Muscle of arm (tissue), 12 donors: ENCODE results near the gene IFNB1. TPM values are rescaled to one million over a fixed set of nuclear protein-coding genes. Genes with fewer than 3 reads are reported as not detected.

Experiments
- DNase-seq: peaks from one replicate; pipeline ENCODE4 v3.0.0-alpha.2; 2013
- polyA plus RNA-seq, 12 donors: library from polyadenylated mRNA; unstranded; fragments of 120-200 nt; gene quantifications; one replicate each; pipeline ENCODE4 v1.2.1, GENCODE V29; 2013; ENCODE audit not compliant: insufficient read length in 12 of 12

IFNB1 gene
- polyA plus RNA-seq, 12 donors: not detected

DNA sequence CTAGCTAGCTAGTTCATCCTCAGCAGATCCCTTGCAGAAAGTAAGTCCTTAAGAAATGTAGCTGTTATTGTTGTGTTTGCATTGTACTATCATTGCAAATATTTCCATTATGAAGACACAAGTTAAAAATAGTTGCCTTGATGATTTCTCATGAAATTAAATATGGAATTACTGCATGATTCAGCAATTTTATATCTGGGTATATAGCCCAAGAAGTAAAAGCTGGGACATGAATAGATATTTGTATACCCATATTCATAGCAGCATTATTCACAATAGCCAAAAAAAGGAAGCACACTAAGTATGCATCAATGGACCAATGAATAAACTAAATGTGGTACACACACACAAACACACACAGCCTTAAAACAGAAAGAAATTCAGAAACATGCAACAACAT is 6.8 kb downstream of the IFNB1 start:
- DNase-seq: no peak

DNA sequence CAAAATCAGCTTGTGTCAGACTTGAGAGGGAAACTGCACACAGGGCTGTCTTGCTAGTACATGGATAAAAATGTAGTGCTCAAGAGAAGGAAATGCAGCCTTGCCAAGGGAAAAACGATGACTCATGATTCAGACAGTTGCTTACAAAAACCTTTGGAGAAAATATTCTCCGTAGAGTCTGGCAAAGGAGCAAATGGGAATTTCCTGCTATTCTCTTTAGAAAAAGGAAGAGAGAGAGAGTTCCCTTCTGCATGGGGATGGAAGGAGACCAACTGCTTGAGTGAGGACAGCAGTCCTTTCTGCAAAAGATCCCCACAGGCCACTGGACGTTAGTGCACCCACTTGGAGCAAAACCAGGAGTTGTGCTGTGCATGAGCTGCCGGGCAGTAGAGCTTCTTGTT is 7.6 kb downstream of the IFNB1 start:
- DNase-seq: peak; percentile 87

DNA sequence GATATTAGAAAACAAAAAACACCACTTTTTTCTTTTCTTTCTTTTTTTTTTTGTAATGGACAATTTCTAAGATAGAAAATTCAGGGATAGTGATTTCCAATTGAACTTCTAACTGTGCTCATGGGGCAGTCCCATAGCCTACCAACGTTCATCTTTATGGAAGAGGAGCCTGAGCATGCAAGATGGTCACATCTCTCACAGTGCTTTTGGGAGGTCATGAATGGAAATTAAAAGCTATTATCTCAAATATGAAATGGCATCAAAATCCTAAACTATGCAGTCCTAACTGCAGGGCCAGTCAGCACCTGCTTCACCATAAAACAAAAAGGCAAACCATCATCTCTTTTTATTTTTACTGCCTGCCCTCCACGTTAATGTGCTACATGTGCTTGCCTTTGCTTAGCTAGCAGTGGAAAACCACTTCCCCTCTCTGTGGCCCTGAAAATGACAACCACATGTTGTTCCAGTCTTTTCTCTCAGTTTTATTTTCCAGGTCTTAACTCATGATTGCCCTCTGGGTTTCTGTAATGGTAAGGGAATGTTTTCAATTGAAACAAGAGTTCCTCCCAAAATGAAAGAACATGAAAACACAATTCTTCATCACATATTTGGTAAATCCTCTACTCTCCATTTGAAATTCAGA is 16.7 kb downstream of the IFNB1 start:
- DNase-seq: peak; percentile 44

DNA sequence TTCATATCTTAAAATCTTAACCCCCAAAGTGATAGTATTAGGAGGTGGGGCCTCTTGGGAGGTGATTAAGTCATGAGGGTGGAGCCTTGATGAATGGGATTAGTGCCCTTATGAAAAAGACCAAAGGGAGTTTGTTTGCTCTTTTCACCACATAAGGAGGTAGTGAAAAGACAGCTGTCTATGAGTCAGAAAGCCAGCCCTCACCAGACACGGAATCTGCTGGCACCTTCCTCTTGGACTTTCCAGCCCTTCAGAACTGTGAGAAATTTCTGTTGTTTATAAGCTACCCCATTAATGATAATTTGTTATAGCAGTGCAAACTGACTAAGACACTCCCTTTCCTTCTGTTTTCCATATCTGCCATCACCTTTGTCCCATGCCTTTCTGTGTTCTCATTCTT is 20.8 kb downstream of the IFNB1 start:
- no peak for DNase-seq

DNA sequence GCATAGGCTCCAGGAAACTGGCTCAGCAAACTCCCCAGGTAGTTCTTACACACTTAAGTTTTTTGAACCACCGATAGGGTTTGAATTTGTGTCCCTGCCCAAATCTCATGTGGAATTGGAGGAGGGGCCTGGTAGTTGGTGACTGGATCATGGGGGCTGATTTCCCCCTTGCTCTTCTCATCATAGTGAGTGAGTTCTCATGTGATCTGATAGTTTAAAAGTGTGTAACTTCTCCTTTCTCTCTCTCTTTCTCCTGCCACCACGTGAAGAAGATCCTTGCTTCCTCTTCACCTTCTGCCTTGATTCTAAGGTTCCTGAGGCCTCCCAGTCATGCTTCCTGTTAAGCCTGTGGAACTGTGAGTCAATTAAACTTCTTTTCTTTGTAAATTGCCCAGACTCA is 23.9 kb downstream of the IFNB1 start:
- no peak for DNase-seq

DNA sequence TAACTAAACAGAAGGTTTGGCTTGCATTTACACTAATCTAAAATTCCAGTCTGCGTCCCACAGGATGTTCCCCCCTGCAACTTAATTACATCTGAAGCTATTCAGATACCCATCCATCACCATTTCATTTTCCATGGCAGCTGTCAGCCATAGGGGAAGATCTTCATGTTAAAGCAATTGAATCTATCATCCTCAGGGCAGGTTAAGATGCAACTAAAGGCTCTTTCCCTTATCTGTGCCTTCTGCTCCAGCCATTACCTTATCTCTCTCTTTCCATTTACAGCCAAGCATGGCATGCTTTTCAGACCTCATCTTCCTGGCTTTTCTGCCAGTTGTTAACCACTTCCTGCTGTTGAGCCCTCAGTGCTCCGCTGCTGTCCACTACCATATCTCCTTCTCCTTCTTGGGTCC is 30.5 kb downstream of the IFNB1 start:
- no peak for DNase-seq

DNA sequence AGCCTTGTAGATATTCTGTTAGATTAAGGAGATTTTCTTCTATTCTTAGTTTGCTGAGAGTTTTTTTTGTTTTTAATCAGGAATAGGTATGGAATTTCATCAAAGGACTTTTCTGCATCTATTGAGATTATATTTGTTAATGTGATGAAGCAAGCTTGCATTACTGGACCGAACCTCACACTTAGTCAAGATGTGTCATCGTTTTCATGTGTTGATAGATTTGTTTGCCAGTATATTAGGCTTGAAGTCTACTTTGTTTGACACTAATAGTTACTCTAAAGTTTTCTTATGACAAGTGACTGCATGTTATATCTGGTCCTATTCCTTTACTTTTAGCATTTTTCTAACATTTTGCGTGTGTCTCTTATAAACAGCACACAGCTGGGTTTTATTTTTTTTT is 33.9 kb downstream of the IFNB1 start:
- DNase-seq: no peak

DNA sequence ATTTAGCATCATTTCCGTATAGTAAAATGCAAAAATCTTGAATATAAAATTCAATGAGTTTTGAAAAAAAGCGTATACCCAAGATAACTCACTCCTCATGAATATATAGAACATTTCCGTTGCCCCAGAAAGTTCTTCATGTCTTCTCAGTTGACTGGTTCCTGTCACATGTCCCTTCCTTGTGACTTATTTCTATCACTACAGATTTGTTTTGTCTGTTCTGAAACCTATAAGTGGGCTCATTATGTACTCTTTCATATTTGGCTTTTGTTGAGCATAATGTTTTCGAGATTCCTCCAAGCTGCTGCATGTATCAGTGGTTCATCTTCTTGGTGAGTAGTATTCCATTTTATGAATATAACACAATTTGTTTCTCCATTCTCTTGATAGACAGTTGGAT is 35.3 kb downstream of the IFNB1 start:
- DNase-seq: no peak

DNA sequence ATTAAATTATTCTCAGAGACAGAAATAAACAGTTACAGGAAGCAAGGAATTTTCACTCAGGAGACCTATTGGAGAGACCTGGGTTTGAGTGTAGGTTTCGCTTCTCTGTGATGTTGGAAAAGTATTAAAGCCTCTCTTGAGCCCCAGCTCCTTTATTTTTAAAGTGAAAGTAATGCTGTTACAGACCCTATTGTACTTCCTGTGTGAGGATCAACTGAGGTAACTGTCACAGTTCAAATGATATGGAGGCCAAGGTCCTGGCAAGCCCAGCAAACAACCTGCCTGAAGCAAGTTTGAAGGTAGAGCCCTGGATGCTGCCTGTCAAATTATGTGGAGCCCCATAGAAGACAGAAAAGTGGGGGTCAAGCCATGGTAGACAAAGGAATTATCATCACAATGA is 38.4 kb downstream of the IFNB1 start:
- DNase-seq: no peak

DNA sequence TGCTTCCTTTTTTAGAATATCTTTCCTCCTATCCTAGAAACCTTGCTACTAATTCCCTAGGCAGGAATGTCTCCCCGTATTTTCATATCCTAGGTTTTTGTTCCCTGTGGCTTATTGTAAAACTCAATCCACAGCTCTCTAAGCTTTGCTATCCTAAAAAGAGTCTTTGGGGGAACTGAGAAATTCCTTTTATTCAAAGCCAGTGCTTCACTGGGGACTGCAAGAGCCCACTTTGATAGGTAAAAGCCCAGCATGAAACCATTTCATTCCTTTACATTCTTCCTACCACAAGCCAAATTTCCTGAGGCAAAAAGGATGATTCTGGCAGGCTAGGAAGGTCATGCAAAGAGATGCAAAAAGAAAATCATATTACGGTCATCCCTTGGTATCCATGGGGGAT is 40.5 kb downstream of the IFNB1 start:
- DNase-seq: no peak

DNA sequence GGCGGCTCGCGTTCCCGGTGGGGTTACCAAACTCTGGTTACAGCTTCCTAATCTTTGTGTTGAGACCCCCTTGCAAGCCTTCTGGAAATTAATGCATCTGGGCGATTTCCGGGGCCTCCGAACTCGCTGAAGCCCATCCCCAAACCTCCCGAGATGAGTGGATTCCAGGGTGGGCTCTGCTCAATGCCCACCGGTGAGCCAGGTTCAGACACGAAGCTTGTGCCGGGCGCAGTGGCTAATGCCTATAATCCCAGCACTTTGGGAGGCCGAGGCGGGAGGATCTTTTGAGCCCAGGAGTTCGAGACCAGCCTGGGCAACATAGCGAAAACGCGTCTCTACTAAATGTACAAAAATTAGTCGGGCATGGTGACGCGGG is 45.9 kb downstream of the IFNB1 start:
- no peak for DNase-seq

DNA sequence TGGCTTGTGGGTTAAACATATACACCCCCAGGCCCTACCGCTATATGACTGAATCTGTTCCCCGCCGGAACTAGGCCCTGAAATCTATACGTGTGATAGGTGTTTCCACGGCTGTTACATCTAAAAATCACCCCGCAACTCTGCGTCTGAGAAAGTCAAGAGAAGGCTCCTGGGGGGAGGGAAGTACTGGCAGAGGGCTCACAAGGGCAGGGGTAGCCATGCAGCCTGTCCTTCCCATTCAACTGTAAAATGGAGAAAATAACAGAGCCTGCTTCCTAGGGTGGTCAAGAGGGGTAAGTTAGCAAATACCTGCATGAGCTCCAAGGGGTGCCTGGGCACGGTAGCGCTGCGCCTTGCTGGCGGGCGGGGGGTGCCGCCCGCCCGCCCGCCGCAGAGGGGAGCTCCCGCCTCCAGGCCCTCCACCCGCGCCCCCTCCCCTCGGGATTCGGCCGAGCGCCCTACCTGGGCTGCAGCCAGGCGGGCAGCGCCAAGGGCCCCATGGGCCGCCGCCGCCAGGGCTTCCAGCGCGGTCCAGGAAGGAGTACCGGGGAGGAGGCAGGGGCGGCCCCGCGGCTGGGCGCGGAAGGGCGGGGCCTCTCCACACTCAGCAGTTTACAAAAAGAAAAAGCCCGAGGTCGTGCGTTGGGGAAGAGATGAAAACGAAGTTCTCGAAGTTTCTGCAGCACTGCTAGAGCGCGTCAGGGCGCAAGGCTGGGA is 46.5 kb downstream of the IFNB1 start, which contains the start of gene HACD4:
TSS of gene HACD4 (minus strand) at position 550 of the 717 bp plus-strand sequence. CDS start at position 500, 50 bp downstream.
- peak; percentile 36 for DNase-seq

DNA sequence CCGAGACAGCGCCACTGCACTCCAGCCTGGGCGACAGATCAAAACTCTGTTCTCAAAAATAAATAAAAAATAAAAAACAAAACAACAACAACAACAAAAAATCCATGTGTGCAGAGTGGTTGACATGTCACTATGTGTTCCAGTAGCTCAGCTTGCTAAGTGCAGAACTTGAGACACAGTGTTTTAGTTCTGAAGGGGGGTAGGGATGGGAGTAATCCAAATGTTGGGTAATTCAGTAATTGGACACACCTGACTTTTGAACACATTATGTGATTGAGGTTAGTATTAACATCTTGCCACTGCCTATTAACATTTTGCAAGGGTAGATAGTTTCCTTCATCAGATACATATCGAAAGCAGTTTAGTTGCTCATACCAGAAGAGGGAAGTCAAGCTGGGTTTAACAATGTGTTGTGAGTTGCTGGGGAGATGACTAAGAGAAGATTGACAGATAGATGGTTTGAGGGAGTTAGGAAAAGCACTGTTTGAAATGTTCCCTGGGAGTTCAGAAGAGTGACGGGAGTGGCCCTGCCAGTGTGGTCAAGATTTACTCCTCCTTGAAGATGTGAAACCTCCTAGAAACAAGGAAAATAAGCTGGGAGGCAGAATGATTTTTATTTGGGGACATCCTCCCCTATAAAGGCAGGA is 47.2 kb downstream of the IFNB1 start:
- DNase-seq: peak; percentile 16

DNA sequence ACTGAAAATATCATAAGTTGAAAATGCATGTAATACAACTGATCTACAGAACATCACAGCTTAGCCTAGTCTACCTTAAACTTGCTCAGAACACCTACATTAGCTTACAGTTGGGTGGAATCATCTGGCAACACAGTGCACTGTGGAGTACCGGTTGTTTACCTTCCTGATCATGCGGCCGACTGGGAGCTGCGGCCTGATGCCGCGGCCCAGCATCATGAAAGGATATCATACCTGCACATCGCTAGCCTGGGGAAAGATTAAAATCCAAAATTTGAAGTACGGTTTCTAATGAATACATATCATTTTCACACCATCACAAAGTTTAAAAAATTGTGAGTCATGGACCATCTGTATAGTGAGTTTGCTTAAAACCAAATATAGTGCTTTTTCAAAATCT is 48.1 kb downstream of the IFNB1 start:
- no peak for DNase-seq

DNA sequence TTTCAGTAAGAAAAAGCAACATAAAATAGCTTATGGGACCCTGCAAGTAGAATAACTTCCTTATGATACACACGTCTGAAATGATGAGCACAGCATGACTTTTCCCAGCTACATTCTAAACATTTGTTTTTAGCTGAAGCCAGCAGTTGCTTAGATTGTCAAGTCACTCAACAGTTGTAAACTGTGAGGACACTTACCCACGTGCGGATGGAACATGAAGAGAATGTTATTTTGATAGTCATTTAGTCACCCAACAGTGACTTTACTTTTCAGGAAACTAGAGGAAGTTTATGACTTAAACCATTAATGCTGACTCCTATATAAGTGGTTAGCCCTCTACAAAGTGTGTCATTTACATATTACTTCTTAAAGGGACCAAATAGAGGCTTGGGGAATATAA is 49.3 kb downstream of the IFNB1 start:
- no peak for DNase-seq

DNA sequence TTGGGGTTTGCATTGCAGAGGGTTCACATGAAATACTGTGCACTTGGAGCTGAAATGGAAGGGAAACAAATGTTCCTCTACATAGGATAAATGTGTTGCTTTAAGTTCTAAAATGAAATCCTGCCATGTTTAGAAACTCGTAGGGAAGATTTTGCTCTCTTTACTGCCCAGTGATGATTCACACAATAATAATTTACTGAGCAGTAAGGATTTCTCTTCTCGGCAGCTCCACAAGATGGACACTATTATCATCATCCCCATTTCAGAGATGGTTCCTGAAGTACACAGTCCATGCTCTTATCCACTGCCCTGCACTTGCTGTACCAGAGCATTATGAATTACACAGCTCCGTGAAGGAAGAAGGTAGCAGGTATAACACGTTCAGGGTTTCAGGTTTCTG is 50.4 kb downstream of the IFNB1 start:
- DNase-seq: no peak

Other genes starting within 250 kb of the IFNB1 start
- gene HACD4, start 46.3 kb downstream of the IFNB1 start, polyA plus RNA-seq: 1 to 10 TPM in 11 of 12 donors, not detected in 1; 1.0 to 6.7 (median 1.5) TPM
- not detected for gene IFNW1, start 63.9 kb upstream of the IFNB1 start, polyA plus RNA-seq
- gene IFNA21, start 88.7 kb upstream of the IFNB1 start, polyA plus RNA-seq: not detected
- not detected for gene IFNA4, start 109.6 kb upstream of the IFNB1 start, polyA plus RNA-seq
- gene IFNA7, start 124.3 kb upstream of the IFNB1 start, polyA plus RNA-seq: not detected
- gene IFNA10, start 129.2 kb upstream of the IFNB1 start, polyA plus RNA-seq: not detected
- gene IFNA16, start 139.4 kb upstream of the IFNB1 start, polyA plus RNA-seq: not detected
- not detected for gene IFNA17, start 150.3 kb upstream of the IFNB1 start, polyA plus RNA-seq
- gene IFNA14, start 162.1 kb upstream of the IFNB1 start, polyA plus RNA-seq: not detected
- not detected for gene IFNA5, start 227.4 kb upstream of the IFNB1 start, polyA plus RNA-seq